Stimulated activated CD4-positive, alpha-beta T cell treated with anti-CD3 and anti-CD28 coated beads, Interleukin-12 subunit alpha, Interleukin-12 subunit beta, amount 100 ng/mL, for 48 hours (primary cell): Measurements from ENCODE around the gene USP49.
"Not testable (repeated sequence)": the region's sequence is repeated elsewhere in the genome, so short reads cannot be mapped to it uniquely, and the experiment has no call there.

Source experiments
- DNase-seq, 3 donors: peaks; one replicate each; pipeline ENCODE4 v3.0.0-alpha.2; 2020; ENCODE audit warnings: low read depth in 2 of 3, low spot score in 1 of 3

The USP49 gene

GRCh38 chr6:41814629-41815028, 80.5 kb downstream of the USP49 start:
- DNase-seq, result no peak

- no peak for DNase-seq
Measured at GRCh38 chr6:41813956-41814355, 81.2 kb downstream of the USP49 start.

- no peak for DNase-seq
Measured at GRCh38 chr6:41813469-41813868, 81.7 kb downstream of the USP49 start.

DNA sequence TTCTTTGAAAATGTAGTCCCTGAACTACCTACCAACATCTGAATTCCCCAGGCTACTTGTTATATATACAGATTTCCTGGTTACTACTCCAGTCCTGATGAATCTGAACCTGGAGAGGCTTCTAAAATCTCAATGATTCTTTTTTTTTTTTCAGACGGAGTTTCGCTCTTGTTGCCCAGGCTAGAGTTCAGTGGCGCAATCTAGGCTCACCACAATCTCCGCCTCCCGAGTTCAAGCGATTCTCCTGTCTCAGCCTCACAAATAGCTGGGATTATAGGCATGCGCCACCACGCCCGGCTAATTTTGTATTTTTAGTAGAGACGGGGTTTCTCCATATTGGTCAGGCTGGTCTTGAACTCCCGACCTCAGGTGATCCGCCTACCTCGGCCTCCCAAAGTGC, 83.2 kb downstream of the USP49 start:
- DNase-seq, result not testable (repeated sequence)

GRCh38 chr6:41811095-41811494, 84.1 kb downstream of the USP49 start:
- no peak for DNase-seq

DNA sequence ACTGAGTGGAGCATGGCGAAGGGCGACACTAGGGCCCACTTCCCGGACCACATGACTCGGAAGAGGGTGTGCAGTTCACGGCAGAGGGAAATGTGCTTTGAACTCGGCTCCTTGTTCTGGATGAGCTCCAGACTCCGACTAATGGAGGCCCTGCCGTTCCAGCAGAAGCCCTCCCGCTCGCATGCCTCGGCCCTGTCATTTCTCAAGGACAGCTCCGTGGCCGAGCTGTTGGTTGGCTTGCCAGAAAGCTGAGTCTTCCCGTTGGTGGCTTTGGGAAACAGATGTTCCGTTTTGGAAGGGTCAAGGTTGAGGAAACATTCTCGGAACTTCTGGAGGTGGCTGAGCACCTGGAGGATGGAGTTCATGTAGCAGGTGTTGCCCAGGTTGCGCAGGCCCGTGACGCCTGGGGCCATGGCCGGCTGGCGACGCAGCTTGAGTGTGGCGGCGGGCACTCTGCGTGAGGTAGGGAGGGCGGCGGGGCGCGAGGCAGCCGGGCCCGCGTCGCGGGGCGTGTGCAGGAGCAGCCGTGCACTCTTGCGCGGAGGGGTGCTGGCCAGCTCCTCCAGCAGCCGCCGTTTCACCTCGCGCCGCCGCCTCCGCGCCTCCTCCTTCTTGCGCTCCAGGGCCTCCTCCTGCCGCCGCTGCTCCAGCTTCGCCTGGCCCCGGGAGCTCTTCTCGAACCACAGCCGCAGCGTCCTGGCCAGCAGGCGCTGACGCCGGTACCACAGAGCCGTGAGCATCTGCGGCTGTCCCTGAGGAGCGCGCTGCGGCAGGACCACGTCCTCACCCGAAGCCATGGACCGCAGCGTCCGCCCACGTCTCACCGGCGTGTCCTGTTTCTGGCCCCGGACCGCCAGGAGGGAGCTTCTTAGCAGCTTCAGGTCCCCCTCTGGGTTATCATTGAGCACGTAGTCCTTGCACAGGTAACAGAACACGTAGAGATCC, 89.1 kb downstream of the USP49 start:
- DNase-seq, result no peak

DNA sequence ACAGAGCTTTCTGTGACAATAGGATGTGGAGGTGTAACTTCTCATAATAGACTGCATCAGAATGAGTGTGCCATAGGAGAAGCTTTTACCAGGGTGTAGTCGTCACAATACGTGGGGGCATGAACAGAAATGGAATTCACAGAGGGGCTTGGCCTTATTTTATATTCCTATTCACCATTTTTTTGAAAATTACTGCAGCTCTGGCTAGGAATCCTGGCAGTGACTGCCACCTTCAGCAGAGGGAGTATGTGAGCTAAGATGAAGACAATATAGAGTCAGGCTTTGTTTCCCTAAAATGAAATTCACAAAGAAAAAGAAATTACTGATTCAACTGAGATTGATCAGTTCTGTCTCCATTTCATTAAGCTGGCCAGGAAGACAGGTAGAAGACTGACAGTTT, 93.8 kb downstream of the USP49 start:
- no peak for DNase-seq

- no peak for DNase-seq
Measured at GRCh38 chr6:41799559-41799911, 95.6 kb downstream of the USP49 start.

- no peak for DNase-seq
Measured at GRCh38 chr6:41798901-41799558, 96.1 kb downstream of the USP49 start.

DNA sequence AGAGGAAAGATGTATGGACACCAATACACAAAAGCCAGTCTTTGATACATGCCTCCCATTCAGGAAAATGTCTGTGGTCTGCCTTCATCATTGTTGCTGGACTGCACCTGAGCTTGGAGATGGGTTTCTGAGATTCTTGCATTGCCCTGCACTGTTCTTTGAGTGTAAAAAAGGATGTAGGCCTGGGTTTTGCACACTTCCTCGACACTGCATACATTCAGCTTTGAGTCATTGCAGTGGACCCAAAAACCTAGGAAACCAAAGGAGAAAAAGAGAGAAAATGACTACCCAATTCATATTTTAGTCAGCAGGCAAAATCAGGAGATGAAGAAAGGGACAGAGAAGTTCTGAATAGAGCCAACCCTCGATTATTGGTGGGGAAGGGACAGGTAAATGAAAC, 98.7 kb downstream of the USP49 start:
- no peak for DNase-seq

GRCh38 chr6:41791984-41792383, 103.2 kb downstream of the USP49 start:
- DNase-seq, result no peak

GRCh38 chr6:41791305-41791704, 103.9 kb downstream of the USP49 start:
- no peak for DNase-seq

DNA sequence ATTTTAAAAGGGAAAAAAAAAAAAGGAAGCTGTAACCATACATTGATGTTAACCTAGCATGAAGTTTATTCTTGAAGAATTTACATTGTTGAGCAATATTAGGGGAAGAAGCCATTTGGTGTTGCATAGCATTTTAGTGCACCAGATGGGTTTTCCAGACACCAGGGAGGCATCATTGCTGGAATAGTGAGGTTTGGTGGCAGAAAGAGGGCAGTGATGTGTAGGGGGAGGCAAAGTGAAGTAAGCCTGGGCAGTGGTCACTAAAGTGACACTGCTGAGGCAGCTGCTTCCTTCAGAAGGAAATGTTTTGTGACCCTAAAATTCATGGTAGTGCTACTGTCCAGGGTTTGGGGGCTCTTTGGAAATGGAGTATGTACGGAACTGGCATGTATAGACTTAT, 105.1 kb downstream of the USP49 start:
- no peak for DNase-seq

DNA sequence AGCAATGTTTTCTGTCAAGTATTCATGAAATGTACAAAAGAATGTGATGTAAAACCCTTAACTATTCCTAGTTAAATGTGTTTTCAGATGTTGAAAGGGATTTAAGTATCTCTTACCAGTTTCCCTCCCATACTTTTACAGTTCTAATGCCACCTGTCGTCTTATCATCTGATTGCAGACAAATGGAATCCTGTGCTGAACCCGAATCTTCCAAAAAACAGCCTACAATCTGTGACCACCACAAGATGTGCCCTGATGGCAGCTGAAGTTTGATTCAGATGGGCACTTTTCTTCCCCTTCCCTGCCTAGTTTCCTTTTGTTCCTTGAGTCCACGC, 105.8 kb downstream of the USP49 start:
- no peak for DNase-seq

DNA sequence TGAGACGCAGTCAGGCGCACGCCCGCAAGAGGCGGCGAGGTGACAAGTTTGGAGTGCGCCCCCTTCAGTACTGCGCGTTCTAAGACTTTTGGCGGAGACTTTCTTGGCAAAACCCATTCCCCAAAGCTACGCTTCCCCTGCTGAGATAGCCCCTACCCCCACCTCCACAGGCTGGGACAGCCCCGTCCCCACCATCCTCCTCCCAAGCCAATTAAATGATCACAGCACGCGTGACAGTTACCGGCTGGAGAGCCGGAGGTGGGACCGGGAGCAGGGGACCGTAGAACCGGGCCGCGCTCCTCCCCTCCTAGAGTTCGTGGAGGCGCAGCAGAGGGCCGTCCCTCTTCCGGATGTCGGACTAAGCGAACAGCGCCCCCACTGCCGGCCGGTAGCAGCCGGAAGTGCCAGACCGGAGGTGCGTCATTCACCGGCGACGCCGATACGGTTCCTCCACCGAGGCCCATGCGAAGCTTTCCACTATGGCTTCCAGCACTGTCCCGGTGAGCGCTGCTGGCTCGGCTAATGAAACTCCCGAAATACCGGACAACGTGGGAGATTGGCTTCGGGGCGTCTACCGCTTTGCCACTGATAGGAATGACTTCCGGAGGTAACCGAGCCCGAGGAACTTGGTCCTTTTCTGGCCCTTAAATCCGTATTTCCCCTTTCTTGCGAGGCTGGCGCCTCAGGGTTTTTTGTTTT, 107.8 kb downstream of the USP49 start, which contains the start of gene TOMM6:
TOMM6 (plus strand) TSS at position 476 of the 699 bp plus-strand sequence; CDS start at position 480, 4 bp downstream.
- peak; percentile 92 to 96 (median 94) for DNase-seq

DNA sequence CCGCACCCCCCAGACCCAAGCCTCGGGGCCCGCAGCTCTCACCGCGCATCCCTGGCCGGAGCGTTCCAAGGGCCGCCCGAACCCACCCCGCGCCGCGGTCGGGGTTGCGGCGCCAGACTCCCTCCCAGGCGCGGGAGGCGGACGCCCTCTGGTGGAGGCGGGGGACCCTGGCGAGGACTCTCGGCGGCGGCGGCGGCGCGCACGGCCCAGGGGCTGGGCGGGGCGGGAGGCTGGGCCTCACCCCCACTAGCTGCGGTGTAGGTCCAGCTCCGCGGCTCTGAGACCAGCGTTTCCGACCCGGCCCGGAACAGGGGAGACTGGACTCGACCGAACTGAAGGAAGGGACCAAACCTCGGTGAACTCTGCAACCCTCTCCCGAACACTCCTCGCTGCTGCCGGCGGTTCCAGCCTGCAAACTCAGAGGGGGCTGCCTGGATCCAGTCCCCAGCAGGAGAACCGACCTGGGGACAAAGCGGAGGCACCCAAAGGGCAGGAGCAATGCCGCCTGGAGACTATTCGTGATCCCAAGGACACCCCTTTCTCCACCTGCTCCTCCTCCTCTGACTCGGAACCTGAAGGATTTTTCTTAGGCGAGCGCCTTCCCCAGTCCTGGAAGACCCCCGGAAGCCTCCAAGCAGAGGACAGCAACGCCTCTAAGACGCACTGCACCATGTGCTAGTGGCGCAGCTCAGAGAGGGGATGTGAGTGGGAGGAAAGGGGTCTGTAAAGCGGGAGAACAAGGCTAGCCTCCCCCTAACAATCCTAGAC, 108.5 kb downstream of the USP49 start:
- DNase-seq, result peak; percentile 74 to 87 (median 84)

- no peak for DNase-seq
Measured at GRCh38 chr6:41785689-41786450, 109.3 kb downstream of the USP49 start.

DNA sequence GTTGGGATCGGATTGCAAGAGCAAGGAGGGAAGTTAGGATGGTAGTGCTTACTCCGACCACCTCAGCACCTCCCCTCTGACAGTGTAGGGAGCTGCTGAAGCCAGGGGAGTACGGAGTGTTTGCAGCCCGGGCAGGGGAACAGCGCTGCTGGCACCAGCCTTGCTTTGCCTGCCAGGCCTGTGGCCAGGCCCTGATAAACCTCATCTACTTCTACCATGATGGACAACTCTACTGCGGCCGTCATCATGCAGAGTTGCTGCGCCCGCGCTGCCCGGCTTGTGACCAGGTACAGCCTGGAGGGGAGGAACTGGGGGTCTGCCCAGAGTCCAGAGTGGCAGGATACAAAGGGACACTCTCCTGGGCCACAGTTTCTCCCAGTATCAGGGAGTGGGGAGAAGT, 109.9 kb downstream of the USP49 start:
- DNase-seq, result no peak

GRCh38 chr6:41784581-41785171, 110.5 kb downstream of the USP49 start:
- DNase-seq, result no peak
